Activated B cell treated with CpG ODN at 0.5 μM for 24 hours (primary cell): ENCODE data around the gene CST7. TPM values are rescaled to one million over a fixed set of nuclear protein-coding genes. Genes with fewer than 3 reads are reported as not detected.

Experiments
- ATAC-seq: fragments of 200-7000 bp; cut with Tn5 transposase; one replicate; pipeline ENCODE4 v1.10.0; 2021; ENCODE audit warnings: low read depth, mild to moderate bottlenecking, moderate library complexity
- CTCF ChIA-PET: fragments of 350-600 bp; sonication (Branson Sonifier 250); formaldehyde crosslinking; loops from one replicate; lab custom pipeline; 2021; ENCODE audit warnings: antibody characterized with exemption; lab: Charles Lee
- POLR2A ChIA-PET: fragments of 350-600 bp; sonication (Branson Sonifier 250); formaldehyde crosslinking; loops from one replicate; lab custom pipeline; 2021; ENCODE audit warnings: antibody characterized with exemption; lab: Charles Lee
- DNase-seq: peaks from one replicate; pipeline ENCODE4 v3.0.0; 2022
- H3K27ac Mint-ChIP-seq: one replicate; pipeline ENCODE4 v1.8.0; 2020; ENCODE audit warnings: mixed read lengths
- H3K27me3 Mint-ChIP-seq: one replicate; pipeline ENCODE4 v1.8.0; 2021; ENCODE audit warnings: mixed read lengths
- H3K36me3 Mint-ChIP-seq: one replicate; pipeline ENCODE4 v1.8.0; 2021; ENCODE audit warnings: low read depth, mixed read lengths
- H3K4me1 Mint-ChIP-seq: one replicate; pipeline ENCODE4 v1.8.0; 2021; ENCODE audit warnings: mixed read lengths
- H3K4me3 Mint-ChIP-seq: one replicate; pipeline ENCODE4 v1.8.0; 2020; ENCODE audit warnings: mild to moderate bottlenecking, mixed read lengths
- H3K9me3 Mint-ChIP-seq: one replicate; pipeline ENCODE4 v1.8.0; 2020; ENCODE audit warnings: mixed read lengths
- CTCF ChIP-seq: fragments of 200-600 bp; IDR thresholded peaks from one replicate; pipeline ENCODE4 v1.8.0; 2022; ENCODE audit warnings: antibody characterized with exemption, mild to moderate bottlenecking
- intact Hi-C: fragments of 100-400 bp; cut with micrococcal nuclease; formaldehyde crosslinking; loops from one replicate; pipeline ENCODE4 v1.15.1; 2024
- total RNA-seq: library from RNA; stranded (reverse); gene quantifications from 2 replicates; pipeline ENCODE4 v1.2.3, GENCODE V29; 2022

CST7 gene
- total RNA-seq, 1 donor from 2014 or later: 1.0 TPM

GRCh38 chr20:24933266-24933908 is 15.7 kb upstream of the CST7 start:
- no peak overlapping the region for H3K4me3 Mint-ChIP-seq
- ChIA-PET POLR2A (no interaction called here), CTCF (no interaction called here)
- no peaks in the 10 kb centered on the region for H3K36me3 Mint-ChIP-seq
- TF ChIP-seq CTCF: no peak
- ATAC-seq (no peak), DNase-seq (no peak)
- H3K4me1 Mint-ChIP-seq: no peaks in the 10 kb centered on the region
- H3K27ac Mint-ChIP-seq: no peak overlapping the region
- intact Hi-C loops: no loop called here
- peaks cover 6% of the 10 kb centered on the region for H3K27me3 Mint-ChIP-seq
- no peaks in the 10 kb centered on the region for H3K9me3 Mint-ChIP-seq

- TF ChIP-seq CTCF: no peak
- H3K27me3 Mint-ChIP-seq: peaks cover 6% of the 10 kb centered on the region
- POLR2A ChIA-PET: no interaction called here
- CTCF ChIA-PET: no interaction called here
- H3K4me1 Mint-ChIP-seq: no peaks in the 10 kb centered on the region
- H3K9me3 Mint-ChIP-seq: no peaks in the 10 kb centered on the region
- no peaks in the 10 kb centered on the region for H3K36me3 Mint-ChIP-seq
- intact Hi-C loops: no loop called here
- no peak for DNase-seq
- no peak overlapping the region for H3K4me3 Mint-ChIP-seq
- no peak overlapping the region for H3K27ac Mint-ChIP-seq
- ATAC-seq: no peak
Observed at GRCh38 chr20:24934101-24934661, 14.9 kb upstream of the CST7 start.

GRCh38 chr20:24934716-24935115 is 14.4 kb upstream of the CST7 start:
- intact Hi-C loops: no loop called here
- H3K36me3 Mint-ChIP-seq: no peaks in the 10 kb centered on the region

GRCh38 chr20:24935140-24935539 is 13.9 kb upstream of the CST7 start:
- Mint-ChIP-seq H3K4me1 (no peaks in the 10 kb centered on the region), H3K27me3 (peaks cover 6% of the 10 kb centered on the region), H3K9me3 (no peaks in the 10 kb centered on the region), H3K4me3 (no peak overlapping the region), H3K27ac (no peak overlapping the region), H3K36me3 (no peaks in the 10 kb centered on the region)
- no peak for TF ChIP-seq CTCF
- DNase-seq: no peak
- intact Hi-C loops: no loop called here
- no peak for ATAC-seq
- CTCF ChIA-PET: no interaction called here
- POLR2A ChIA-PET: no interaction called here

More at GRCh38 chr20:24934716-24935115, 14.4 kb upstream of the CST7 start:
- DNase-seq (no peak), ATAC-seq (no peak)
- TF ChIP-seq CTCF: no peak
- CTCF ChIA-PET: no interaction called here
- no peaks in the 10 kb centered on the region for H3K4me1 Mint-ChIP-seq
- H3K27me3 Mint-ChIP-seq: peaks cover 6% of the 10 kb centered on the region
- POLR2A ChIA-PET: no interaction called here
- H3K27ac Mint-ChIP-seq: no peak overlapping the region
- no peaks in the 10 kb centered on the region for H3K9me3 Mint-ChIP-seq
- H3K4me3 Mint-ChIP-seq: no peak overlapping the region

- ChIA-PET POLR2A (no interaction called here), CTCF (no interaction called here)
- DNase-seq (no peak), ATAC-seq (no peak)
- Mint-ChIP-seq H3K4me3 (no peak overlapping the region), H3K4me1 (no peaks in the 10 kb centered on the region), H3K9me3 (peaks cover 3% of the 10 kb centered on the region), H3K27ac (no peak overlapping the region), H3K27me3 (peaks cover 6% of the 10 kb centered on the region), H3K36me3 (no peaks in the 10 kb centered on the region)
- intact Hi-C loops: no loop called here
- TF ChIP-seq CTCF: no peak
Observed at GRCh38 chr20:24935766-24936525, 13.1 kb upstream of the CST7 start.
